Measurements from ENCODE around the gene IQUB. TPM values are rescaled to one million over a fixed set of nuclear protein-coding genes. Genes with fewer than 3 reads are reported as not detected.
"Not testable (repeated sequence)": the region's sequence is repeated elsewhere in the genome, so short reads cannot be mapped to it uniquely, and the experiment has no call there.

The IQUB gene
- total and polyA plus RNA-seq, 9 donors = 0.16 to 0.84 (median 0.28) TPM

DNA sequence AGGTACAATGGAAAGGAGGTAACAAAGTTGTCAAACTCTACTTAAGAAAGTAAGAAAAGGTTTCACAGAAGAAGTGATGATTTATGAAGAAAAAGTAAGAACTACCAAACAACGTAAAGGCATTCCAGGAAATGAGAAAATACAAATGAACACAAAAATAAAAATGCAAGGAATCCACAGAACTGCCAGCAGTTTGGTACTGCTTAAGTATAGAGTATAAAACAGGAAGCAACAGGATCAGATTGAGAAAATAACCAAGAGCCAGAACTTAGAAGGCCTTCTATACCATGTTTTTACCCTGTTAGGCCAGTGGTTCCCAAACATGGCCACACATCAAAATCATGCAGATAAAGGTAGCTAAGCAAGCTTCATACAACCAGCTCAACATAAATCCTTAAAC is 14.0 kb upstream of the IQUB start:
- no peaks in the 10 kb centered on the region for H3K4me1 ChIP-seq (ENCODE audit: control insufficient read depth, insufficient read depth, low read length)
- no peak for DNase-seq
- no peak overlapping the region for H3K4me3 ChIP-seq (ENCODE audit: low read length)
- H3K9me3 ChIP-seq (replicated peaks; ENCODE audit: control insufficient read depth, low read depth, low read length) = no peaks in the 10 kb centered on the region
- peaks cover 8% of the 10 kb centered on the region for H3K36me3 ChIP-seq (ENCODE audit: control insufficient read depth, insufficient read depth, low read length)
- H3K27ac ChIP-seq (ENCODE audit: low read length) = no peak overlapping the region
- no peaks in the 10 kb centered on the region for H3K27me3 ChIP-seq (ENCODE audit: control insufficient read depth, insufficient read depth, low read length)
- WGBS (ENCODE audit: insufficient coverage) = no CpG with 5 or more reads among the region's 1 CpG

DNA sequence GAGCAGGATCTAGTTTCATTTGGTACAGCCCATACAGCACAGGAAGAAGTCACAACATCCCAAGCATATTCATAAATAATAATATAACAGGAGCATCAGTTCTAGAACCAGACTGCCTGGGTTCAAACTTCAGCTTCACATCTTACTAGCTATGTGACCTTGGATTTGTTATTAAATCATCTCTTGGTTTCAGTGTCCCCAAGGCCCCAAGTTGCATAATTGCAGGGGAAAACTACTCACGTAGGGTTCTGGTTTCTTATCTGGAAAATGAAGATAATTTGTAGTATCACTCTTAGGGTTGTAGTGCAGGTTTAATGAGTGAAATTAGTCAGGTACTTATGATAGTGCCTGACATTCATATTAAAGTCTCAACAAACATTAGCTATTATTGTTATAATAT is 5.5 kb upstream of the IQUB start:
- Histone ChIP-seq H3K9me3 (replicated peaks; ENCODE audit: control insufficient read depth, low read depth, low read length) (no peaks in the 10 kb centered on the region), H3K4me1 (ENCODE audit: control insufficient read depth, insufficient read depth, low read length) (no peaks in the 10 kb centered on the region)
- no CpG with 5 or more reads among the region's 1 CpG for WGBS (ENCODE audit: insufficient coverage)

DNA sequence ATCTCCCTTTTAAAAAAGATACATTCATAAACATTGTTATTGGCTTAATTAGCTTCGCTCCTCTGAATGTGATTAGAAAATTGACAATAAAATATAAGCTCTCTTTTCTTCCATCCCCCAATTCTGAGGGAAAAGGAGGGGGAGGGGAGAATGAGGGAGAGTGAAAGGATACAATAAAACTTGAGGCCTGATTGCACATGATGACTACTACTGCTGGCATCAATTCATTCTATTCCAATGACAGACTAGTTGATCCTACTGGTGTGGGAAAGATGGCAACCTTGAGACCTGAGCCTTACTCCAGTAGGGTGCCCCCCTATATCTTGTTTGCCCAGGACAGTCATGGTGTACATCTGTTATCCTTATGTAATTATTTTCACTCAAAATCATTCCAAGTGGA is 4.5 kb upstream of the IQUB start:
- no CpG with 5 or more reads among the region's 1 CpG for WGBS (ENCODE audit: insufficient coverage)
- H3K27me3 ChIP-seq (ENCODE audit: control insufficient read depth, insufficient read depth, low read length) = peaks cover 3% of the 10 kb centered on the region
- H3K36me3 ChIP-seq (ENCODE audit: control insufficient read depth, insufficient read depth, low read length) = no peaks in the 10 kb centered on the region
- no peak for DNase-seq
- no peak overlapping the region for H3K4me3 ChIP-seq (ENCODE audit: low read length)
- H3K9me3 ChIP-seq (replicated peaks; ENCODE audit: control insufficient read depth, low read depth, low read length) = no peaks in the 10 kb centered on the region
- peaks cover 3% of the 10 kb centered on the region for H3K4me1 ChIP-seq (ENCODE audit: control insufficient read depth, insufficient read depth, low read length)
- H3K27ac ChIP-seq (ENCODE audit: low read length) = no peak overlapping the region

More for the DNA sequence above, 5.5 kb upstream of the IQUB start:
- DNase-seq = no peak
- no peaks in the 10 kb centered on the region for H3K27me3 ChIP-seq (ENCODE audit: control insufficient read depth, insufficient read depth, low read length)
- no peaks in the 10 kb centered on the region for H3K36me3 ChIP-seq (ENCODE audit: control insufficient read depth, insufficient read depth, low read length)
- no peak overlapping the region for H3K4me3 ChIP-seq (ENCODE audit: low read length)
- no peak overlapping the region for H3K27ac ChIP-seq (ENCODE audit: low read length)

DNA sequence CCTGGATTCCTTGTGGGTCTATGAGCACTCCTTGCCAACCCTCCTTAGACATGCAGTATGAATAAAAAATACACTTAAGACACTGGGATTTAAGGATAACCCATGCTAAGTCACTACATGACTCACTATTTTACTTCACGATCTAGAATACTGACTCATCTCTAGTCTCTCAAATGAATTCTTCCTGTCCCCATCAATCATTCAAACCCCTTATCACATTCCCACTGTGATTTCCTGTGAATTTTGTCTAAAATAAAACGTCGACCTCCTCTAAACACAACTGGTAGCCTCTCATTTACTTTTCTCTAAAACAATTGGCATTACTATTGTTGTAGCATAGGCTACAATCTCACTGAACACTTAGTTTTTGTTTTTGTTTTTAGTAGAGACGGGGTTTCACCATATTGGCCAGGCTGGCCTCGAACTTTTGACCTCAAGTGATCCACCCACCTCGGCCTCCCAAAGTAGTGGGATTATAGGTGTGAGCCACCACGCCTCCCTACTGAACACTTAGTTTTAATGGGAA is 3.9 kb upstream of the IQUB start:
- Histone ChIP-seq H3K27ac (ENCODE audit: low read length) (no peak overlapping the region), H3K9me3 (replicated peaks; ENCODE audit: control insufficient read depth, low read depth, low read length) (no peaks in the 10 kb centered on the region), H3K36me3 (ENCODE audit: control insufficient read depth, insufficient read depth, low read length) (no peaks in the 10 kb centered on the region), H3K27me3 (ENCODE audit: control insufficient read depth, insufficient read depth, low read length) (peaks cover 3% of the 10 kb centered on the region), H3K4me1 (ENCODE audit: control insufficient read depth, insufficient read depth, low read length) (peaks cover 4% of the 10 kb centered on the region), H3K4me3 (ENCODE audit: low read length) (no peak overlapping the region)
- 50% methylated on average over 1 of the region's 7 CpGs for WGBS (ENCODE audit: insufficient coverage)
- no peak for DNase-seq

DNA sequence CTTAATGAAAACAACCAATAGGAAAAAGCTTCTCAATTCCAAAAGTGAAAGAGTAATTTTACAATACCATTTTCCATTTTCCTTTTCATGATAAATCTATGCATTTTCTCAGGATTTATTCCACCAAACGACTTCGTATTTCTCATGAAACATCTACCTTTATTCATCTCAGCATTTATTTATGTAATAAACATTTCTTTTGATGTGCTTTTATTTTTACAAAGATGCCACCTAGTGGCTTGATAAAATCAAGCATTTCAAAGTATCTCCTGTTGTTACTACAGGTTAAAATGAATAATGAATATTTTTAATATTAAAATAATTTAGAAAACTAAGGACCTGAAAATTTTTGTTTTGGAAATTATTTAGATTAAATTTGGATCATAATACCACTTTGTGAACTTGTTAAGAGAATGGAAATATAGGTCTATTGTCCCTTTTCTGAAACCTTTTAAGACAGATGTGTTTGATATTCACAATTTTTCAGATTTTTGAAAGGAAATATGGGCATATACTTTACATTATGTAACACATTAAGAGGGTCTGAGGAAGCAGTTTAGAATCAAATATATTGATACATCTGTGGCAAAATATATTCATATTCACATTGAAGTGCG is 2.7 kb upstream of the IQUB start:
- Histone ChIP-seq H3K9me3 (replicated peaks; ENCODE audit: control insufficient read depth, low read depth, low read length) (no peaks in the 10 kb centered on the region), H3K4me1 (ENCODE audit: control insufficient read depth, insufficient read depth, low read length) (peaks cover 4% of the 10 kb centered on the region), H3K4me3 (ENCODE audit: low read length) (no peak overlapping the region), H3K27me3 (ENCODE audit: control insufficient read depth, insufficient read depth, low read length) (peaks cover 3% of the 10 kb centered on the region), H3K36me3 (ENCODE audit: control insufficient read depth, insufficient read depth, low read length) (no peaks in the 10 kb centered on the region), H3K27ac (ENCODE audit: low read length) (no peak overlapping the region)
- no peak for DNase-seq
- no CpG with 5 or more reads among the region's 3 CpGs for WGBS (ENCODE audit: insufficient coverage)

DNA sequence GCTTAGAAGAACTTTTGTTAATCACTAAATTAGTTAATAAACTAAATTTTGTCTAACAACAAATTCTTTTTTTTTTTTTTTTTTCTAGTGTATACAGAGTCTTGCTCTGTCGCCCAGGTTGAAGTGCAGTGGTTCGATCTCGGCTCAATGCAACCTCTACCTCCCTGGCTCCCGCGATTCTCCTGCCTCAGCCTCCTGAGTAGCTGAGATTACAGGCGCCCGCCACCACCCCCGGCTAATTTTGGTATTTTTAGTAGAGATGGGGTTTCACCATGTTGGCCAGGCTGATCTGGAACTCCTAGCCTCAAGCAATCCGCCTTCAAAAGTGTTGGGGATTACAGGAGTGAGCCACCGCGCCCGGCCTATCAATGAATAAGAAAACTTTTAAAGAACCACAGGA is 1.1 kb upstream of the IQUB start:
- no peak overlapping the region for H3K27ac ChIP-seq (ENCODE audit: low read length)
- H3K4me1 ChIP-seq (ENCODE audit: control insufficient read depth, insufficient read depth, low read length) = peaks cover 4% of the 10 kb centered on the region
- H3K4me3 ChIP-seq (ENCODE audit: low read length) = peak overlapping the region; percentile 82
- H3K27me3 ChIP-seq (ENCODE audit: control insufficient read depth, insufficient read depth, low read length) = peaks cover 5% of the 10 kb centered on the region
- no CpG with 5 or more reads among the region's 12 CpGs for WGBS (ENCODE audit: insufficient coverage)
- H3K36me3 ChIP-seq (ENCODE audit: control insufficient read depth, insufficient read depth, low read length) = no peaks in the 10 kb centered on the region
- DNase-seq = no peak
- no peaks in the 10 kb centered on the region for H3K9me3 ChIP-seq (replicated peaks; ENCODE audit: control insufficient read depth, low read depth, low read length)

DNA sequence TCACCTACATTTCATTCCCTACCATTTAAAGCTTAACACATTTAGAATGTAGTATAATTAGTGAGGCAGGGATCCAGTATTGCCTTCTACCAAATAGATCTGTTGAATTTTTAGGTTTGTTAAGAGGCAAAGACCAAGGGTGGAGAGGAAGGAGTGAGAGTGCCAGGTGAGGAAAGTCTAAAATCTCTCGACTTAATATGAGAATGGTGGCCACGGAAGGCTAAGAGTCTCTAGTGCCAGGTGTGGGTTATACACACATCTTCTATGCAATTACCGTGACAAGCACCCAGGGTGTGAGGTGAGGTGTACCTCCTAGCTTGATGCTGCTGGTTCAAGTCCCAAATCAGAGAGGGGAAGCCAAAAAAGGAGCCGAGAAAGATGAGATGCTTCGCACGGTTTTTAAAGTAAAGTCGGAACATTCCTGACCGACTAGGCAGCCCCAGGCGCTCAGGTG is 439 bp downstream of the IQUB start:
- Histone ChIP-seq H3K27me3 (ENCODE audit: control insufficient read depth, insufficient read depth, low read length) (peaks cover 5% of the 10 kb centered on the region), H3K9me3 (replicated peaks; ENCODE audit: control insufficient read depth, low read depth, low read length) (no peaks in the 10 kb centered on the region), H3K4me1 (ENCODE audit: control insufficient read depth, insufficient read depth, low read length) (peaks cover 4% of the 10 kb centered on the region), H3K4me3 (ENCODE audit: low read length) (peak overlapping the region; percentile 41), H3K36me3 (ENCODE audit: control insufficient read depth, insufficient read depth, low read length) (no peaks in the 10 kb centered on the region), H3K27ac (ENCODE audit: low read length) (peak overlapping the region; percentile 61)
- WGBS (ENCODE audit: insufficient coverage) = 1% methylated on average over 7 of the region's 9 CpGs
- no peak for DNase-seq

DNA sequence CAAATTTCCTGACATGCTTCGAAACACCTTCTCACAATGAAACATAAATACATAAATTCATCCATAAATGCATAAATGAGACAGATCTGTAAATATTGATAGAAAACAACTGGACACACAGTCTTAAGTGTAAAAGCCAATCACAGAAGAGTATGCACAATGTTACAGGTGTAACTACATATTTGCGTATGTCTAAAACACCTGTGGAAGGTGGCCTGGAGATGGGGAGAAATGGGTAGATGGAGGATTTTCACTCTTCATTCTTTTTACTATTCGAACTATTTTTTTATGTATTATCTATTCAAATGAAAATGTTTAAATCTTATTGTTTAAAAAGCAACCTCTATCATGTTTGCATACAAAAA is 860 bp downstream of the IQUB start:
- Histone ChIP-seq H3K27ac (ENCODE audit: low read length) (no peak overlapping the region), H3K4me1 (ENCODE audit: control insufficient read depth, insufficient read depth, low read length) (peaks cover 4% of the 10 kb centered on the region), H3K9me3 (replicated peaks; ENCODE audit: control insufficient read depth, low read depth, low read length) (no peaks in the 10 kb centered on the region), H3K4me3 (ENCODE audit: low read length) (no peak overlapping the region), H3K36me3 (ENCODE audit: control insufficient read depth, insufficient read depth, low read length) (no peaks in the 10 kb centered on the region), H3K27me3 (ENCODE audit: control insufficient read depth, insufficient read depth, low read length) (peaks cover 5% of the 10 kb centered on the region)
- no peak for DNase-seq
- no CpG with 5 or more reads among the region's 3 CpGs for WGBS (ENCODE audit: insufficient coverage)

DNA sequence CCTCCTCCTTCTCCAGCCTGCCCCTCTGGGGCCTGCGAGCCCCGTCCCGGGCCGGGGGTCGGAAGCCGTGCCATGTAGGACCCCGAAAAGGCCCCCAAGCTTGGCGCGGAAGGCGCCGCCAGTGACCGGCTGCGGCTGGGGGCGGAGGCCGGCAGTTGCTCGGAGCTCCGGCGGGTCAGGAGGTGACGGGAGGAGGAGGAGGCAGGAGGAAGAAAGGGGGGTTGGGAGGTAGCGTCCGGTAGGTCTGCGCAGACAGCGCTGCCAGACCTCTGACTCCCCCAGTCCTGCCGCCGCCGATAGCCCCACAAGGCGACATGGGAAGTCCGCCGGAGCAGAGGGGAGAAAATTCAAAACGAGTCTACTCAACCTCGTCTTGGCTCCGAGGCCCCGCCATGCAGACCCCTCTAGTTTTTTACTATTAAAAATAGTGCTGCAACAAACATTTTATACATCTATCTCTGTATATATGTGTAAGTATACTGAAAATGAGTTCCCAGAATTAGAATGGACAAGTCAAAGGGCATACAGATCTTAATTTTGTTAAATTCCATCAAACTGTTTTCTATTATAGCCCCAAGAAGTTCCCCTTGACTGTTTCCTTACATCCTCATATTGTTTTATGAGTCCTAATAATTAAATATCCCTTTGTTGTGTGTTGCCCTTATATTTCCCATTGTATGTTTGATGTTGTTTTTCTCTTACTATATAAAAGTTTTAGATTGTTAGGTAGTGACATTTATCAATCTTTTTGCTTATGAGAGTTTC is 1.4 kb downstream of the IQUB start:
- H3K27ac ChIP-seq (ENCODE audit: low read length) = not testable (repeated sequence)
- 0% methylated on average over 1 of the region's 33 CpGs for WGBS (ENCODE audit: insufficient coverage)

DNA sequence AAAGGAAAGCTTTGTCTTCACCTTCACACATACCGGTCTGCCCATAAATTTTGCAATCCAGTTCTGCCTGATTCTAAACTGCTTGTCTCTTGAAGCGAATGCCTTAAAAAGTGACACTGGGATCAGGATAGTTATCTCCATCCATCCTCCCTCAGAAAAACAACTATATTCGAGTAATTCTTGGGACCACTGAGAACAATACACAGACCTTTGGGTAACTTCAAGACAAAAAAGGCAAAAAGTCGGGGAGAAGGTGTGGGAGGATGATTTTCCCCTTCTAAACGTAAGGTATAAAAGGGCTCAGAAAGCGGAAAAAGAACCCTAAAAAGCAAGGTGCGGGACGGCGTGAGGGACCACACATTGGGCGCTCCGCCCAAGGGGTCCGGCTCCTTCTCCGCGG is 2.1 kb downstream of the IQUB start:
- not testable (repeated sequence) for H3K9me3 ChIP-seq (replicated peaks; ENCODE audit: control insufficient read depth, low read depth, low read length); H3K36me3 ChIP-seq (ENCODE audit: control insufficient read depth, insufficient read depth, low read length); H3K27me3 ChIP-seq (ENCODE audit: control insufficient read depth, insufficient read depth, low read length); H3K4me1 ChIP-seq (ENCODE audit: control insufficient read depth, insufficient read depth, low read length); DNase-seq; H3K27ac ChIP-seq (ENCODE audit: low read length)
- H3K4me3 ChIP-seq (ENCODE audit: low read length) = peak overlapping the region; percentile 30
- WGBS (ENCODE audit: insufficient coverage) = 63% methylated on average over 2 of the region's 14 CpGs

More for the DNA sequence above, 1.4 kb downstream of the IQUB start:
- not testable (repeated sequence) for H3K27me3 ChIP-seq (ENCODE audit: control insufficient read depth, insufficient read depth, low read length); DNase-seq; H3K4me1 ChIP-seq (ENCODE audit: control insufficient read depth, insufficient read depth, low read length); H3K36me3 ChIP-seq (ENCODE audit: control insufficient read depth, insufficient read depth, low read length); H3K9me3 ChIP-seq (replicated peaks; ENCODE audit: control insufficient read depth, low read depth, low read length)
- H3K4me3 ChIP-seq (ENCODE audit: low read length) = peak overlapping the region; percentile 30

All from muscle of leg (tissue), 11 donors.